NB4 (cell line): Measurements from ENCODE around the gene PDE9A.

Experiments
- DNase-seq: peaks from one replicate; pipeline ENCODE4 v3.0.0; 2010; ENCODE audit warnings: low read depth
- H3K4me3 ChIP-seq: one replicate; pipeline ENCODE4 v1.5.1; 2011; ENCODE audit warnings: mild to moderate bottlenecking, low read depth, low read length, moderate library complexity
- CTCF ChIP-seq: IDR thresholded peaks from one replicate; pipeline ENCODE4 v1.5.1; 2012; ENCODE audit warnings: low read depth, low read length
- MAX ChIP-seq: IDR thresholded peaks from 2 replicates; pipeline ENCODE4 v1.6.1; 2011; ENCODE audit warnings: low read depth, low read length
- MYC ChIP-seq: IDR thresholded peaks from 2 replicates; pipeline ENCODE4 v1.6.1; 2011; ENCODE audit warnings: low read depth, low read length
- POLR2A ChIP-seq: IDR thresholded peaks from 2 replicates; pipeline ENCODE4 v1.6.1; 2011; ENCODE audit warnings: mild to moderate bottlenecking; ENCODE audit not compliant: insufficient read length; ENCODE audit errors: extremely low read depth

PDE9A gene

DNA sequence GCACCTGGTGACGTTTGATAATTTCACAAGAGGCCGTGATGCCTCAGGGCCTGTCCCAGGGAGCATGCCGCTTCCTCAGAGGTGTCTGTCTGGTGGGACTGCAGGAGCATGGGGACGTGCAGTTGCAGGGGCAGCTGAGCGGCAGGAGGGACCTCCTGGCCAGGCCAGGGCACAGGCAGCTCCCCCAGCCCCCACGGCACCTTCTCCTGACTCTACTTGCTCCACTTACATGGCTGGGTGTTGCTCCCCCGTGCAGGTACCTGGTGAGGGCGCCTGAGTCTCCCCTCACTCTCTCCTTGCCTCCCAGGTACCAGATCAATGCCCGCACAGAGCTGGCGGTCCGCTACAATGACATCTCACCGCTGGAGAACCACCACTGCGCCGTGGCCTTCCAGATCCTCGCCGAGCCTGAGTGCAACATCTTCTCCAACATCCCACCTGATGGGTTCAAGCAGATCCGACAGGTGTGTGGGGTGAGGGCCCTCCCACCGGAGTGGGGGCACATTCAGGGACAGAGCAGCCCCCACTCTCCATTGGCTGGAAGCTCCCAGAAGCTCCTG lies 108.4 kb downstream of the PDE9A start:
- TF ChIP-seq MAX = no peak
- no peak for TF ChIP-seq CTCF
- no peak for TF ChIP-seq MYC
- no peak for TF ChIP-seq POLR2A
- H3K4me3 ChIP-seq = no peak overlapping the region
- DNase-seq = no peak

- H3K4me3 ChIP-seq = no peak overlapping the region
- TF ChIP-seq CTCF (no peak), MYC (no peak; the same call in 1 of the 2 replicates), MAX (no peak; the same call in 1 of the 2 replicates), POLR2A (no peak)
- DNase-seq = peak; percentile 40
These were observed 110.4 kb downstream of the PDE9A start for GRCh38 chr21:42763581-42764442.

- TF ChIP-seq MAX = no peak
- TF ChIP-seq MYC = no peak
- TF ChIP-seq CTCF = no peak
- TF ChIP-seq POLR2A = no peak
- DNase-seq = no peak
- no peak overlapping the region for H3K4me3 ChIP-seq
These were observed 111.0 kb downstream of the PDE9A start for GRCh38 chr21:42764443-42764760.

- no peak for TF ChIP-seq POLR2A
- no peak for TF ChIP-seq MYC
- TF ChIP-seq CTCF = no peak
- no peak for TF ChIP-seq MAX
- no peak for DNase-seq
- H3K4me3 ChIP-seq = no peak overlapping the region
These were observed 111.5 kb downstream of the PDE9A start for GRCh38 chr21:42764883-42765282.

- no peak for TF ChIP-seq MYC
- TF ChIP-seq POLR2A = no peak
- no peak for TF ChIP-seq CTCF
- TF ChIP-seq MAX = no peak
- H3K4me3 ChIP-seq = no peak overlapping the region
- no peak for DNase-seq
These were observed 112.2 kb downstream of the PDE9A start for GRCh38 chr21:42765656-42766055.
